Suppressor macrophage treated with lipopolysaccharide for 1 hour (primary cell): ENCODE measurements around the gene PCCA.

Experiments
- DNase-seq, 3 donors: peaks; one replicate each; pipeline ENCODE4 v3.0.0-alpha.2; 2020 to 2022

The PCCA gene

DNA sequence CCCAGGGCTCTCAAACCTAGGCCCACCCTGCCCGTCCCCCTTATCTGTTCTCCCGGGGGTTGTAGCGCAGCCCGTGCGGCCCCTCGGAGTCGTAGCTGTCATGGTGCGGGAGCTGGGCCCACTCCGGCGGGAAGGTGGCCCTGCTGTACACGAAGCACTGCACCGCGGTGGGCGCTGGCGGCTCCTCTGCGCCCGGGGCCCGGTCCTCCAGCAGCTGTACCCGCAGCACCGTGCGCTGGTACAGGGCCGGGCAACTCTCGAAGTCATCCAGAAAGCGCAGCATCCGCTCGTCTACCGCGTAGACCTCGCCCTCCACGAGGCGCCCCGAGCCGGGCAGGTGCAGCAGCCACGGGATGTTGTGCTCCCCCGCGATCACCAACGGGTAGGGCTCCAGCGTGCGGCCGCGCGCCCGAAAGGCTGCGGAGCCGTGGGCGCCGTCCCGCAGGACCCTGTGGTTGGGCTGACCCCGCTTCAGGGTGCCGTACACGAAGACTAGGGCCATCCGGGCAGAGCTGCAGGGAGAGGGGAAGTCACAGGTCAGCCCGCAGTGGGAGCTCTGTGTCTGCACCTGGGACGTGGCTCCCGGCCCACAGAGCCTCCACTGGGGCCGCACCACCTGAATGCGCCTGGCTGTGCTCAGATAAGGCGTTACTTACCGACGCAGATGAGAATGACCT lies 443.3 kb downstream of the PCCA start:
- DNase-seq: no peak

DNA sequence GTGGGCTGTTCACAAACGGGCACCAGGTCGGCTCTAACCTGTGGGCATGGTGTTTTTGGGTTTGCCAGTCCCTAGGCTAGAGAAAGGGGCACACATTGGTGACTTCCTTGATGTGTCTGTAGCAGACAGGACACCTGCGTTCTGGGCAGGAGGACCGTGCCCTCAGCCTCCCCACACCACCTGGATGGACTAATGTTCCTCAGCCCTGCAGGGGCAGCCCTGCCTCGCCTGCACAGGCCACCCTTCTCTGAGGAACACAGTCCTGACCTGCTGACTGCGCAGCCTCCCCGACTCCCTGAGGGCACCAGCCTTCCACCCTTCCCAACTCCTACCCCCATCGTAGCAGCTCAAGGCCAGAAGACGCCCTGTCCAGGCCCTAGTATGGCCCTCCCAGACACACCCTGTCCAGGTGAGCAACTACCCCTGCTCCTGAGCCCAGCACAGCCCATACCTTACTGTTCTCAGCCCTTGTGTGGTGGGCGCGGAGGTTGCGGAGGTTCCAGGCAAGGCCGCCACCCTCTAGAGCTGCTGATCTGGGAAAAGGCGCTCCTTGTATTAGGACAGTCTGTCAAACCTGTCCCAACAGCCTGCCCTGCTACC lies 444.0 kb downstream of the PCCA start:
- DNase-seq: no peak

DNA sequence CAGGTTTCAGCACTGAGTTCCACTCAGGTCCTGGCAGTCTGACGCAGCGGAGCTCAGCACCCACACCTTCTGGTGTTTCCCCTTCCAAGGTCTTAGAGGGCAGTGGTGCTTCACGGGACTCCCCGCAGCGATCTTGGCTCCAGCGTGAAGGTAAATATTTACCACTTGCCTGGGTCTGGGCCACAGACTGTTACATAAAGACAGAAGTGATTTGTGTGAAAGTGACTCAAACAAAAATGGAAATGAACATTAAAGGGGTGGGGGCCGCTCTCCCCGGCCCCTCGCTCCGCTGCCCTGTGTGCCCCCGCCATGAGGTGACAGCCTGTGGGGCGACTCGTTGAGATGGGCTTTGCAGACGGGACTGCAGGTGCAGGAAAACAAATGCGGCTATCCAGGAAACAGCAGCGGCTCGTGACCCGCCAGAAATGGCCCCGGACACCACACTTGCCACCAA lies 444.7 kb downstream of the PCCA start:
- DNase-seq: no peak

DNA sequence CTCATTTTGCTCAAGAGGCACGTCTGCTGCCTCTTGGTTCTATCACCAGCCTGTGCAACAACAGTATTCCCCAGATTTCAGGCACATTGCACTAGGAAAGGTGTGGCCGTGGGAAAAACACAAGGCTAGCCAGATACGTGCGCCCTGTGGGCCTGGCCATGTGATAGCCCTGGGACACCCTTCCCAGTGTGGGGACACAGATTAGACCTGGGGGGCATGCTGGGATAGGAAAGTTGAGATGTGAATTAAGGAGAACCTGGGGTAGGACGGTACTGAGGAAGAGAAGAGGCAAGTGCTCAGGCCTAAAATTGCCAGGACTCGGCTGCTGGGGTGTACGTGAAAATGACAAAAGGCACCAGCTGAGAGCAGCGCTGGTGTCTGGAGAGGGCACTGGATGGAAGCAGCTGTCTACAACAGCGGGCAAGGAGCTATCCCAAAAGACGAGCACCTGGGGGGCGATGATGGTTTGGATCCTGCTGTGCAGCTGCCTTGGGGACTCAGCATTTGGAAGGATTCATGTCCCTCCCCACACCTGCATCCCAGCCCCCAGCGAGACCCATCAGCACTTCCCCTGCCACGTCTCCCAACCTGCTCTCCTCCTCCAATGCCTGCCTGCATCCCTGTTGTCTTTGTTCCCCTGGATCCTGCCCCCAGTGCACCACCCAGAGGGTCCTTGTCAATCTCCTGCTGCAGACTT lies 445.4 kb downstream of the PCCA start:
- DNase-seq: no peak

DNA sequence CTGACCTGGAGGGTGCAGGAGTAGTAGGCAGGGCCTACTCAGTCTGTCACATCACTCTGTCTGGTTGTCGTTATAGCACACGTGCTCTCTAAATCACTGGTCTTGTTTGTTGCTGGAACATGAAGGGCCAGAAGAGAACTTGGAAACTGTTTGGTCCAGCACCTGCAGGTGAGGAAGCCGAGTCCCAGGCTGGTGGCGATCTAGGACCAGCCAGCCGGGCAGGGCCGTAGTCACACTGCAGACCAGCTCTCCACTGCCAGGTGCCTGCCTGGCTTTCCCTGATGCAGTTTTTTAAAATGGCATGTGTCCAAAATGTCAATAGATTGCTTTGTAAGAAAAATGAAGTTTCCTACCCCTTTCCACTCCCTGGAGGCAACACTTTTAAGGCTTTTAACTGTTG lies 446.0 kb downstream of the PCCA start:
- DNase-seq: no peak

DNA sequence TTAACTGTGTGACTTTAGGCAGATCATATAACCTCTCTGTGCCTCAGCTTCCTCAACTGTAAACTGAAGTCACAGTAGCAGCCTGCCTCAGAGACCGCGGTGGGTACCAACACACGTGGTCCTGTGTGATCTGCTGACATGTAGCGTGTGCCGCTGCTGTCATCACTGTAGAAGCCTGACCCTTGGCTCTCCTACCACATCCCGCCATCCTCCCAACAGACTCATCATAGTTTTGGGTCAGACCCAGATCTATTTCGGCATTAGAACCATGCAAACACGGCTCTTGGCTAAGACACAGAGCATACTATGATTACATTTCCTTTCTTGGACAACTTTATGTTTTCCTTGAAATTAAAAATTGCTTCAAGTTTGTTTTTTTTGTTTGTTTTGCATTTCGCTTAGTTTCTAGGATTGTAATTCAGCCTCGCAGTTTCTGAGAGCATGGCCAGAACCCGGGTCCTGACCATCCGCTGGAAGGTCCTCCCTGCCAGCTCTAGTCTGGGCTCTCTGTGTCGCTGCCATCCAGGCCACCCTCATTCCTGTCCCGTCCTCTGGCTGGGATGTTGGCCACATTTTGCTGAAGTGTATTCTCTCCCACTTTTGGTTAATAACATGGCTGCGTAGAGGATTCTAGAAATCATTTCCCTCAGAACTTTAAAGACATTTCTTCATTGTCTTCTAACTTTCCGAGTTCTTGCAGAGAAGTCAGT lies 446.7 kb downstream of the PCCA start:
- DNase-seq: no peak

DNA sequence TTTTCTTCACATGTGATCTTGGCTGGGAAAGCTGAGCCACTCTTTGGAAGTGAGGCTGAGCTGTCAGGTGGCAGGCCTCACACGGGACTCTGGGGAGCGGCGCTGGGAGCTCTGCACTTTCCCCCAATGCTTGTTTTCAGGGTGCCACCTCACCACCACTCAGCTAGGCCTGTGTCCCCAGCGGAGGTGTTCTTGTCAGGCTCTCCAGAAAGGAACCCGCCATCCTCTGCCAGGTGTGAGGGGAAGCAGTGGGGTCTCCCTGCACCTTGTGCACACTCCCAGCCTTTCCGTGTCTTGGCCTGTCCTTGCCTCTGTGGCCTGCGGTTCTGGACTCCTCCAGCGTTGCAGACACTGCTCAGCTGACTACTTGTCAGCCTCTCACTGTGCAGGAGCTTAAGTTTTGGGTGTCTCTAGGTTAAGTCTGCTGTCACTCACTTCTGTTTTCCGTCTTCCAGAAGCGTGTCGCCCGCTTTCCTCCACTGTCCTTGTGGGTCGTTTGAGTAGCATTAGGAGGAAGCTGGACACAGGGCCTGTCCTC lies 447.8 kb downstream of the PCCA start:
- no peak for DNase-seq

DNA sequence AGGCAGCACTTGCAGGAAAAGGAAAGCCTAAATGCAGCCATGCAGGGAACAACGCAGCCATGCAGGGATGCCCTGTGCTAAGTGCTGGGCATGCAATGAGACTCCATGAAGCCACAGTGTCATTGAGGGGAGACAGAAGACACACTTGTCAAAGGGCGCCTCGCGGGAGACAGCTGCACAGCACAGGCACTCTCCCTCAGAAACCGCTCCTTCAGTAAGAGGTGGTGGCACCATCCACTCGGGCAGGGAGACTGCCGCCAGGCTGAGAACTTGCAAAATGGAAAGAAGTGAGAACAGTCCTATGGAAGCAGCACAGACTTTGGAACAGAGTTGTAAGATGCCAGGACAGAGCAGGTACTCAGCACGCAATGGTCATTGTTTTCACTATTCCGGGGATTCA lies 448.6 kb downstream of the PCCA start:
- DNase-seq: no peak

DNA sequence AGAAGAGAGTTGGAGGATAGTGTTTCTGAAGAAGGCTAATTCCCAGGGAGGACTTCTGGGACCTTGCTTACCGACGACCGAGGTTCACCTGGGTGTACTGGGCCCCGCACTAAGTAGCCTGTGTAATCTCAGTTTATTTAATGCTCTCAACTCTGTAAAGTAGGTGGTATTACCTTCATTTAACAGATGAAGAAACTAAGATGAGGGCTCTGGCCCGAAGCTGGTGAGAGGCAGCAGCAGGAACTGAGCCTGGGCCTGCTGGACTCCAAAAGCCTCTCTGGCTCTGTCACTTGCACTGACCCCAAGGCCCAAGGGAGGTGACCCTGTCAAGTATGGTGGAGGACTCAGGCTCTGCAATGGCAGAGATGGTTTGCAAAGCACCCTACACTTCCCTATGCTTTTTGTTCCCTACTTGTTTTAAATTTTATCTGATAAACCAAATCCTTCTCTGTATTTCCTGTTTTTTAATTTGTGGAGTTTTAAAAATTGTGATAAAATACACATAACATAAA lies 449.1 kb downstream of the PCCA start:
- DNase-seq: no peak

DNA sequence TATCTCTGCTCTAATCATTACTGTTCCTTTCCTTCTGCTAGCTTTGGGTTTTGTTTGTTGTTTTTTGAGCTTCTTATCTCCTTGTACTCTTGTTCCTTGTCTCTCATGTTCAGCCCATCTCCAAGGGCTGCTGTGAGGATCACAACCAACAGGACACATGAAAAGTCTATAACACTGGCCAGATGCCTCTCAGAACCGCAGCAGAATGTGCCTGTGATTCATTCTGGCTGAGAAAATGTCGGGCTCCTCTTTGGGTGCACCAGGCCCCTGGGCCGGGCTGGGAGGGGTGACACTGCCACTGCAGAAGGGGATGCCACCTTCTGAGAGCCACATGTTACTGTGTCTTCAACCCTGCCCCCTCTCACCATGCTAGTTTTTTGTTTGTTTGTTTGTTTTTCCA lies 451.7 kb downstream of the PCCA start:
- no peak for DNase-seq

DNA sequence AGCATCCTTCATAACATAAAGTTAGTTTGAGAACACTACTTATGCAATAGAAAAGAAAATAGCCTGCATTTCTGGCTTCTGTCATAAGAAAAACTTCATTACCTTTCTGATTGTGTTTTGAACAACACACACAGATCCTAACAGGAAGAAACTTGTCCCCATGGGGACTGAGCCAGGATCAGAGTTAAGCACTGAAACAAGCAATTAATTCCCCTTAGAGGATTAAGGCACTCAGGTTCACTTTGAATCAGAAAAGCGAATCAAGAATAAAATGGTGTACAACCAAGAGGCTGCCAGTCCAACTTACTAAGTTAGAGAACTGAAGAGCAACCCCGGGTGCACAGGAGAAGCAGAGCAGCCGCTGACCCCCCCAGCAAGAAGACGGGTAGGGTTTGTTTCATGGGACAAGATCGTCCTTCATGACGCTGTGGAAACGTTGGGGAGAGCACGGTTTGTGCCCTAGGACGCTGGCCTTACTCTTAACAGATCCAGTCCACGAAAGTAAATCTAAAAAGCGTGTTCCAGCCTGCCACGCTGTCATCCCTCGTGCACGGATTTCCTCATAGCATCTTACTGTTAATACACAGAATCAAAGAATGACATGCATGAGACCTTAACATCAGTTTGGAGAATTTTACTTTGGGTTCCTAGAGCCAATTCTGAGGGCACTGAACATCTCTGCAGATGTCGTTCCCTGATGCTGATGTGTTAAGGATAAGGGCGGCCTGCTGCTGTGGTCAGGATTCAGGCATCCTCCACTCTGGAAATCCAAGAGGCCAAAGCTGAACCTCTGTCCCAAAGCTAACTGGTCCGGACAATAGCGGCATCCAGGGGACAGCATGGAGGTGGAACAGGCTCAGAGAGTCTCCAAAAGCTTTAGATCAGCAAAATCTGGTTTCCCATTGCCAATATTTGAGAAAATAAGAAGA lies 453.3 kb downstream of the PCCA start:
- peak in 1 of 3 donors; percentile 8 for DNase-seq

DNA sequence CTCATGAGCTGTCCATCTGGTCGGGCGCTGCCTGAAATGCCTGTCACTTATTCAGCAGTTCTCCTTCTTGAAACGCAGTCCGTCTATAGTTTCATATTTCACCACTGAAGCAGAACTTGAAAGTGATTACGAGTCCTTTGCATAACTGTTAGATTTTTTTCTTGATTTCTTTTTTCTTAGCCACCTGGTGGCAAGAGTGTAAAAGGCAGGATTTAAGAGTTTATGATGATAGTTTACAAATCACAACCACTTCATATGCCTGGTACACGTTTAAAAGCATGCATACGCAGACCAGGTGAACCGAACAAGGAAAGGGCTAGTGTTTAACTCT lies 453.9 kb downstream of the PCCA start:
- DNase-seq: peak; percentile 68 to 88 (median 88)

DNA sequence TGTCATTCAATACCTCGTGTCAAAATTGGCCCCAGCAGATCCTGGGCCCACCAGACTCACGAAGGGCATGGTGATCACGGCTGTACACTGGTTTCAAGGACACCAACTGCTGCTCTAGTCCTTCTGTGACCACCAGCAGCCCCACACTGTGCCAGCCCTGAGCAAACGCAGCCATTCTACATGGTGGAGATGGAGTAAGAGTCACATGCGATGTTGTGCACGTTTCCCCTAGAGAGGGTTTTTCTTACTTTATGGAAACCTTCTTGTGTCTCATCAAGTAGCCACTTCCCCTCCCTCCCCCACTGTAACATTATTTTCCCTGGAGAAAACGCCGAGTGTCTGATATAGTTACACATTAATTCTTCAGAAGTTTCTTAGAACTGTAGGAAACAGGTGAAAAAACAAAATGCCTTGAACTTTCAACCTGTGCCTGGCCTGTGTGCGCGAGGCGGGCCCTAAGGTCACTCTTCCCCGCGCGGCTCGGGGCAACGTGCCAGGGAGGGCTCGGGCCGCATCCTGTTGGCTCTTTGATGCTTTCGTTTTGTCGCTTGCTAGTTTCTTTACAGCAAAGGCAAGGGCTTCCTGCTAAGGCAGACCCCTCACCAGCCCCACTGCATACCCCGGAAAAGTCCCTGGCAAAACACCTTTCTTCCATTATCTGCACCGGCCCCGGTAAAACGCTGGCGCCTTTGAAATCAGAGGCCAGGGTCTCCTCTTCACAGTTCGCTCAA lies 455.1 kb downstream of the PCCA start:
- DNase-seq: peak; percentile 22 to 42 (median 34)

DNA sequence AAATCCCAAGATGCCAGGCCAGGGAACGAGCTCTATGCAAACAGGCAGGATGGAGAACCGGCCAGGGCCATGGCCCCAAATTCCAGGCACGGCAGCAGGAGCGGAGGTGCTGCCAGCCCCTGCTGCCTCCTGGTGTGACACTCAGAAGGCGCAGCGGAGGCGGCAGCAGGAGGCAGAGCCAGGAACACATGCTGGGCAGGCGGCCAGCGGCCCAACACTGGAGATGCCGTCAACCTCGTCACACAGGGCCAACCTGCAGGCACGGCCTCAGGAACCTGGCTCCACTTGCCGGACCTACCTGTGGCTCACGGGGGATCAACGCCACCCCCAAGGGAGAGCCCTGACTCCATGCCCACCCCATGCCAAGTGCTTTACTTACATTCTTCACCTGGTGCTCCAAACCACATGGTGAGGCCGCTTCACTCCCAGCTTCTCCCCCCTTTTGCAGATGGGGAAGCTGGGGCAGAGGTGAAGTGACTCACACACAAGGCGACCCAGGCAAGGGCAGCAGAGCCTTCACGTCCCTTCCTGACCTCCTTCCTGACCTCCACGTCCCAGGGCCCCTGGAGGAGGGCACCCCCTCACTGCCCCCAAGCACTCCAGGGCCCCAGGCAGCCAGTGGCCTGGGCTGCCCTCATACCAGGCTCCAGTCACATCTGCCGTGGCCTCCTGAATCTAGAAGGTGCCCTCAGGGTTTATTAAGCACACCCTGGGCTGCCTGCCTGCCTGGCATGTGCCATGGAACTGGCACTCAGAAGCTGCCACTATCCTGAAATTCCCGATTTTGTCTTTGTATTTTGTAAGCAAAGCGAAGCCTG lies 456.2 kb downstream of the PCCA start:
- DNase-seq: no peak

DNA sequence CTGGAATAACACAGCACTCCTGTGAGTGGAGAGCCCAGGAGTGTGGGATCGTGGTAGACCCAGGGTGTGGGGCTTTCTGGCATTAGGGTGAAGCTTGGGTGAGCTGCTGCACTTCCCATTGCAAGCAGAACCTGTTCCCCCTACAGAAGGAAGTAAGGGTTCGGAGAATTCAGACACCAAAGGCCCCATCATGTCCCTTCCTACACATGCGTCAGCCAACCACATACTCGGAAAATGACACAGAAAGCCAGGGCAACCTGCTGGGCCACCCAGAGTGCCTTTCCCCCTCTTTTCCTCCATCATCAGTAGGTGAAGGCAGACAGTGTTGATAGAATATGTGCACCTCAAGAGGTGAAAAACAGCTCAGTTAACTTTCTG lies 456.8 kb downstream of the PCCA start:
- no peak for DNase-seq

DNA sequence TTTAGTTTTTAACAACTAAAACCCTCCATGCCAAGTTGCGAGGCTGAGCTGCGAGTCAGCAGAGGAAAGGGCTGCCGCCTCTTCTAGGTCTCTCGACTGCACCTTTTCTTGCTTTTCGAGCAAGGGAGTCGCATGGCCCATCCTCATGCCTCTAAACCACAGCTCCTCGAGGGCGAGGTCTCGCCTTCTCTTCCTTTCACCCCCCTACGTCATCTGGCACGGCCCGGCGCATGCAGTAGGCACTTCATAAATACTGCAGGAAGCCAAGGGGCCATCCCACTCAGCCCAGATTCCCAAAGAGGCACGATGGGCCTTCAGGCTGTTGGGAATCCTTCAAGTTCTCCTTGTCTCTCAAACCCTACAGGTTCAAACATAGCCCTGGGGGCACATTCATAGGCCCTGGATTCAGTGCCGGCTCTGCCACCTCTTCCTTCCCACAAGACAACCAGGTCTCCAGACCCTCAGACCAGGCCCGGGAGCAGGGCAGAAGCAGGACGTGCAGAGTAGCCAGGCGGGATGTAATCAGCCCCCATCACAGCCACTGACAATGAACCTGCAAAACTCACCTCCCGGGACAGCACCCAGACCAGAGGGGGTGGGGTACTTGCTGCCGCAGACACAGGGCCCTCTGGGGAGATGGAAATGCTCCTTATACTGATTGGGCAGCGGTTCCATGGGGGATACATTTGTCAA lies 458.0 kb downstream of the PCCA start:
- no peak for DNase-seq

DNA sequence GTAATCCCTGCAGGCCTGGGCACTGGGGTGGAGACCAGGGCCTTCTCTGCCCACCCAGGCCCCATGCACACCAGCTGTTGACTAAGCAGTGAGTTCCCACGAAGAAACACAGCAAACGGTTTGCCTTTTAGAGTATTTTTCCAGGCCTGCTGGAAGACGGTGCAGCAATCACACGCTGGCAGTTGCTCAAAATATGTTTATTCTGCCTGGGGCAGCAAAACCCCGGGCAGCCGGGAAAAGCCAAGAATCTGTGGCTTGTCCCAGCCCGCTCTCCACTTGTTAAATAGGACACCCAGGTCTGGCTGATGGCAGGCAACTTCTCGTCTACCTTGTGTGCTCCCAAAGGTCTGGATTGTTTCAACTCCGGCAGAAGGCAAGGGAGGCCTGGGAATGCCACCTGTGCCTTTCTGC lies 458.9 kb downstream of the PCCA start:
- DNase-seq: no peak

DNA sequence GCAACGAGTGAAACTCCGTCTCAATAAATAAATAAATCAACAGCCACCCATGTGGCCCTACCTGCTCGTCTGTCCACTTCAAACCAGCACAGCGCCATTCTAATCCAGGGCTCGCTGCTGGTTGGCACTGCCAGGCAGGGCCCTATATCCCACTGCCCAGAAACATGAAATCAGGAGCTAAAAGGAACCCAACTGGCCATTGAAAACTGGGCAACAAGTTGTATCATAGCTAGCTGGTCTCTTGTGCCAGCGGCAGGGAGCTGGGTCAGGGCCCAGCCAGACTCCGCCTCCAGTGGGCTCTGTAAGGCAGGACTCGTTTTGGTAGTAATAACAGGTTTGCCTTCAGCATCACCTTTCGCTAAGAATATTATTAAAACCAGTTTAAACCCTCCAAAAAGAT lies 460.4 kb downstream of the PCCA start:
- no peak for DNase-seq

DNA sequence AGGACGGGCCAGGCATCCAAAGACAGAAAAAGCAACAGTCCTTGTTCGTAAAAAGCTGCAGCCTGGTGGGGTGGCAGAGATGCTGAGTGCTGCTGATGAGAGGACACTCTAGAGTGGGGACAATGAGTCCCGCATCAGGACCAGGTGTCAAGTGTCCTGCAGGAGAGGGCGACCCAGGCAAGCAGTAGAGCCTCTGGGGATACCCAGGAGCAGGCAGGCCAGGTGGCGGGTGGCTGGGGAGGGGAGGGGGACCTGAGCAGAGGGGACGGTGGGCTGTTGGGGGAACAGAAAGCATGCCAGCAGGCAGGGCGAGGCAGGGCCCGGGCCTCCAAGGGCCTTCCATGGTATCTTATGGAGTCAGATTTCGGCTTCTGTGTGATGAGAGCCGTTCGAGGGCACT lies 463.9 kb downstream of the PCCA start:
- DNase-seq: no peak

DNA sequence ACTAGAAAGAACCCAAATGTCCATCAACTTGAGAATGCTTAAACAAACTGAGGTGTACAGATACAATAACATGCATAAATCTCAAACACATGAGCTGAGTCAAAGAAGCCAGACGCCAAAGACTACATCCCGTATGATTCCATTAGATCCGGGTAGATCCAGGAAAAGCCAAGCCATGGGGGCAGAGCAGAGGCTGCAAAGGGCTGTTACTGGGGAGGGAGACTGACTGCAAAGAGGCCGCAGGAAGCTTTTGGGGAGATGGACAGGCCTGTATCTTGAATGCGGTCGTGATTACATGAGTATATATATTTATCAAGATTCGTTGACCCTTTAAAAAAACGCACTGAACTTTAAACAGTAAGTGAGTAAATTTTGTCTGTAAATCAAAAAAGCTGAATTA lies 471.0 kb downstream of the PCCA start:
- no peak for DNase-seq
